Measurements from ENCODE around the gene CDKN2A.

CDKN2A gene

DNA sequence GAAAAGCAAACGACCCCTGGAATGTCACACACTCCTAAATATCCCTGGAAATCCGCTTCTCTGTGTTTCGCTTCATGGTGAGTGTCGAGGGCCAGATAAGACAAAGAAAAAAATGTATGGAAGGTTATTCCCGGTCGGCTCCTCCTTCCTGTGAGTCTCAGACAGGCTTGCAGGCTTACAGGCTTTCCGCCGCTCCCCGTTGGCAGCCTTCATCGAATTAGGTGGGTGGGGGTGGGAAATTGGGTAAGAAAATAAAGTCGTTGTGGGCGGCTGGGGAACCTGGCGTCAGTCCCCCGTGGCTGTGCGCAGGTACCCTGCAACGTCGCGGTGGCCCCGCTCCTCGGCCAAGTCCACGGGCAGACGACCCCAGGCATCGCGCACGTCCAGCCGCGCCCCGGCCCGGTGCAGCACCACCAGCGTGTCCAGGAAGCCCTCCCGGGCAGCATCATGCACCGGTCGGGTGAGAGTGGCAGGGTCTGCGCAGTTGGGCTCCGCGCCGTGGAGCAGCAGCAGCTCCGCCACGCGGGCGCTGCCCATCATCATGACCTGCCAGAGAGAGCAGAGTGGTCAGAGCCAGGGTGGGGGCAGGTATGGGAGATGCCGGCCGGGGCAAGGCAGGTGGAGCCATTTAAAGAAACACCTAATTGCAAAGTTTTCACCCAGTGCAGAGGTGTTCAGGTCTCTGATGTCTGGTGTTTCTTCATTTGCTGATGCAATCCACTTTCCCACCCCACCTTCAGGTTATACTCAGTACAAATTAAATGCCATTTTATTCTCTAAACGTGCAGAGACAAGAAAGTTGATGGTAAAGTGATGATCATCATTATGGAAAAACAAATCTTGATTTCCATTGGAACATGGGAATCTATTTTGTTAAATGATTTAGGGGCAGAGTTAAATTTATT is 11.8 kb upstream of the CDKN2A start:
- no peak for DNase-seq

GRCh38 chr9:22005021-22005701 is 11.0 kb upstream of the CDKN2A start:
- peak in 1 of 2 donors; percentile 39 for DNase-seq

DNA sequence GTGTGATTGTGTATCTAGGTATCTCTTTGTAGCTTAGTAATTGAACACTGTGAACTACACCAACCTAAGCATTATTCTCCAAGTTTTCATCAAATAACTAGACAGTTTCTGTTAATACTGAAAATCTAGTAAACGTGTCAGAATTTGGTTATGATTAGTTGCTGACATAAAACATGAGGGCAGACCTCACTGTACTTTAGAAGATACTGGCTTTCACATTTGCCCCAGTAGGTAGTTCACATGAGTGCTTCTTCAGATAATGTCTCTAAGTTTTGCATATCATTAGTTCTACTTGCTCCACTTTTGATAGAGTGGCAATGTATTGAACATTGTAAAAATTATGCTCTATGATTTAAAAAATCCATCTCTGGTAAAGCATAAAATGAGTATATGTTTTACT is 7.8 kb upstream of the CDKN2A start:
- no peak for DNase-seq

- DNase-seq: no peak
Observed at GRCh38 chr9:21998026-21998425, 3.8 kb upstream of the CDKN2A start.

DNA sequence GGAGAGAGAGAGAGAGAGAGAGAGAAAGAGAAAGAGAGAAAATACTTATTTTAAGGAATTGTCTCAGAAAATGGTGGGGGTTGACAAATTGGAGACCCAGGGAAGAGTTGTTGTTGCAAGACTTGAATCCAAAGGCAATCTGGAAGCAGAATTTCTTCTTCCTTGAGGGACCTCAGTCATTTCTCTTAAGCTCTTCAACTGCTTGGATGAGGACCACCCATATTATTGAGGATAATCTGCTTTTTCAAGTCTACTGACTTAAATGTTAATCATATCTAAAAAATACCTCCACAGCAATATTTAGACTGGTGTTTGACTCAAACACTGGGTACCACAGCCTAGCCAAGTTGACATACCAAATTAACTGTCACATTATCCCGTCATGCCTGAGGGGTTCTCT is 3.3 kb upstream of the CDKN2A start:
- no peak for DNase-seq

GRCh38 chr9:21996858-21997257 is 2.7 kb upstream of the CDKN2A start:
- no peak for DNase-seq

- no peak for DNase-seq
Observed at GRCh38 chr9:21996438-21996837, 2.2 kb upstream of the CDKN2A start.

GRCh38 chr9:21995666-21996398 is 1.6 kb upstream of the CDKN2A start:
- DNase-seq: peak; percentile 24 to 32

DNA sequence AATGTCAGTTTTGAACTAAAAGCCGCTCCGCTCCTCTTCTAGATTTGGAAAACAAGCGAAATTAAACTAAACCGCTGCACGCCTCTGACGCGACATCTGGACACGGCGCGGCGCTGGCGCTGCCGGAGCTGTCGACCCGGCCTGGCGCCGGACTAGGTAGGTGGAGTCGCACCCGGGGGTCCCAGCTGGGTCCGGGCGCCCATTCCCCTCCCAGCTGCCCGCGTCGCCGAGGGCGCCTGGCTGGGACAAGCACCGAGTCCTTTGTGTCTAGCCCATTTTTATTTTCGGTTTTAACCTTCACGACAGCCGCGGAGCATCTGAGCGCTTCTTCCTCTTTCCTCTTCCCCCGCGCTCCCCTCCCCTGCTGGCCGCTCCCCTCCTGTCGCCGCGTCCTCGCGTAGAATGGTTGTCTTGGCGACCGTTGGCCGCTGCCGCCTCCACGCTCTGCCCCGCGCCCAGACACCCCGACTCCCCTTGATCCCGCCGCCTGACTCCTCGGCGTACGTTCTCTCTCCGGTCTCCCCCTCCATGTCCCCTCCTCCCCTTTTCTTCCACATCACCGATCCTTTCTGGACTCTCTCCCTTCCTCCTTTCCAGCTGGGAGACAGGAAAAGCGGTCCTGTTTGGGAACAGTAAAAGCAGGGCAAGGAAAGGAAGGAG is 944 bp upstream of the CDKN2A start:
- peak; percentile 87 to 89 for DNase-seq

DNA sequence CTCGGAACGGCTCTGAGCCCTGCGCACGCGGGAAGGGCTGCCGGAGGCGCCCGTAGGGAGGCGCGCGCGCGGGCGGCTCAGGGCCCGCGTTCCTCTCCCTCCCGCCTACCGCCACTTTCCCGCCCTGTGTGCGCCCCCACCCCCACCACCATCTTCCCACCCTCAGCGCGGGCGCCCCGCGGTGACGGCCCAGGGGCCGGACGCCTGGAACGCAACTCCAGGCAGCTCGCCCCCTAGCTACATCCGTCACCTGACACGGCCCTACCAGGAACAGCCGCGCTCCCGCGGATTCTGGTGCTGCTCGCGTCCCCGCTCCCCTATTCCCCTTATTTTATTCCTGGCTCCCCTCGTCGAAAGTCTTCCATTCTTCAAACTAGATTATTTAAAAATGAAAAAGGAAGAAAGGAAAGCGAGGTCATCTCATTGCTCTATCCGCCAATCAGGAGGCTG is 389 bp upstream of the CDKN2A start, which contains the start of gene CDKN2B-AS1:
CDKN2B-AS1 (plus strand) TSS at position 236 of the 450 bp plus-strand sequence.
- DNase-seq: peak; percentile 31 to 63

- no peak for DNase-seq
Observed at GRCh38 chr9:21993007-21993406, 1.2 kb downstream of the CDKN2A start.

DNA sequence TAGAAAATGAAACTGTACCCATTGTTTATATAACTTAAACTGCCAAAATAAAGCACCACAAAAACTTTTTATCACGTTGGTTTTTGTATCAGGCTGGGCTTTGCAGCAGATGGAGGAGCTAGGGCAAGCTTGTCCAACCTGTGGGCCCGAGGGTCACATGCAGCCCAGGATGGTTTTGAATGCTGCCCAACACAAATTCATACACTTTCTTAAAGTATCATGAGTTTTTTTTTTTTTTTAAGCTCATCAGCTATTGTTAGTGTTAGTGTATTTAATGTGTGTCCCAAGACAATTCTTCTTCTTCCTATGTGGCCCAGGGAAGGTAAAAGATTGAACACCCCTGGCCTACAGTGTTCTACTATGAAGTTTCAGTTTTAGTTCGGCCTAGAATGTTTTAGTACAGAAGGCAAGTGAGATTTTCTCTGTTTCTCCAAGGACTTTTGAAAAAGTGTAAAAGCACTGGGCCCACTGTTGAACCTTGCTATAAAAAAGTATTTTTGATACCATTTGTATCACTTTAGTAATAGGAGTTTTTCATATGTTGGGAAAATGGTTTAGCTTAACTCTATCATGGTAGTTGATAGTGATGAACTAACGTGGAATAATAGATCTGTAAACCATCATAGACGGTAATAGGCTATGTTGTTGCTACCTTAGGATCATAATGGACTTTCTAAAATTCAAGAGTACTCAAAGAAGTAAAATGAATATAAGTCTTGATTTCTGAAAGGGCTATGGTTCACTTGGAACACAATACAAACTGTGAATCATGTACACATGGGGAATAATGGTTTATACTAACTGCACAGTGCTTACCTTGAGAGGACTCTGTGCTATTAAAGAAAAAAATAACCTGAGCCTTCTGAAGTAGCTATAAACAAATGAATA is 2.9 kb downstream of the CDKN2A start:
- DNase-seq: no peak

DNA sequence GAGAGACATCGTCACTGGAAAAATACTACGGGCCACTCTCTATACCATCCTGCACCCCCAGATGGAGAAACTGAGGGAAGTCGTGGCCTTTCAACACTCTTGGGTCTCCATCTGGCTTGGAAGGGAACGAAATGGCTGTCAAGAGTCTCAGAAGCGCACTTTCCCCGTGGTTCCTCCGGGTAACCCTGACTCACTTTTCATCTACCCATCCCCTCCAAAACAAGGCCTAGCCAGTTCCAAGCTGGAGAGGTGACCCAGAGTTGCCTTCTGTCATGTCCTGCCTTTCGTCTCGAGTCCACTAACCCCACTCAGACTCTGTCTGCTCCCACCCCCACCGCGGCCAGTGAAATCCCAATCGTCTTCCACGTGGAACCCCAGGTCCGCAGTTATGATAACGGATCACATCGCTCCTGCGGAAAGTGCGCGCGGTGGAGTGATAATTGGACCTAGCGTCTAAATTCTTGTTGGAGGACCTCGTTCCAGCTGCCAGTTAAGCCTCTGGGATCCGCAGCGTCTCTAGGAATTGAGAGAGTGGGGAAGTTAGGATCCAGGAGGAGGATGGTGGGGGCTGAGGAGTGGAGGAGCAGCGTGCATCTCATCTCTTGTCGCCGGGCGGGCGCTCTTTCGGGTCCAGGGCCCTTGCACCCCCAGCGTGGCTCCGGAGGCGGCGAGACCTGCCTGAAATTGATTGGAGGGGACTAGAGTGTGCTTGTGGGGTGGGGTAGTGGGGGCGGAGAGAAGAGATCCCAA is 4.6 kb downstream of the CDKN2A start:
- no peak for DNase-seq

- no peak for DNase-seq
Observed at GRCh38 chr9:21988056-21988990, 5.9 kb downstream of the CDKN2A start.

DNA sequence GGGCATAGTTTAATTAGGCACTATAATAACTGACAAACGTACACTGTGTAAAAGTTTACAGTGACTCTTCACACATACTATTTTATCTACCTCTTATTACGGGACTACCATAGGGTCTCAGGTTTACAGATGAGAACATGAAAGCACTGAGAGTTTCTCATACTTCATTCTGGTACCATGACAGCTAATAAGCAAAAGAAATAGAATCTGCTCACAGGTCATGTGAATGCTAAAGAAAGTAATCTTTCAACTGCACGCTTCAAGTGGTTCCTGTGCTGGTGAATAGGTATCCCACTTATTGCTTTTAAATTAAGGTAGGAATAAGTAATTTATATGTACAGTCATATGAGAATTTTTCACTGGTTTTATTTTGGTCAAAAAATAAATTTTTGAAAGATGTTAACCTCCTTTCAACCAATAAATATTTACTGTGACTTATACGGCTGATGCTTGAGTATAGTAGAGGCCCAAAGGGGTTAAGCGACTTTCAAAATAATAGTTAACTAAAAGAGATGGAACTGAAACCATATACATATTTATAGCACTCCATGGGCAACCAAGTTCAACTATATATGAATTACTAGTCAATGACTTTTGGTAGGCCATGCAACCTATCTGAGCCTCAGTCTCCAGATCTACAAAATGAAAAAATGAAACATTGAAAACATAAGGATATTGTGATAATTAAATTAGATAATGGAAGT is 8.1 kb downstream of the CDKN2A start:
- DNase-seq: no peak

DNA sequence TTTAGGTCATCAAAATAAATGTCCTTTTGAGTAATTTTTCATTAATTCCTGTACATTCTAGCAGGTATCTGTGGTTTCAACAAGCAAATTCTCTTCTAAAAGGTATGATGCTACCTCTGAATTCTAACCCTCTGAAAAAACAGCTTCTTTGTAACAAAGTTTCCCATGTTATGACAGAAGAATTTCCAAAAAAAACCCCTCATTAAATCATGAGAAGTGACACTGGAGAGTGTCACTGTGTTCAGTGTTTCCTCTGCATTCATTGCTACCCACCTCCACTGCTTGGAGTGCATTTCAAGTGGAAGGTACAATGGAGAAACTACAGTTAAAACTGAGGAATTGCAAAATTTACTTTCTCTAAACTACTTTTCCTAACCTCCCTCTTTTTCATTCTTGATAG is 10.1 kb downstream of the CDKN2A start:
- no peak for DNase-seq

DNA sequence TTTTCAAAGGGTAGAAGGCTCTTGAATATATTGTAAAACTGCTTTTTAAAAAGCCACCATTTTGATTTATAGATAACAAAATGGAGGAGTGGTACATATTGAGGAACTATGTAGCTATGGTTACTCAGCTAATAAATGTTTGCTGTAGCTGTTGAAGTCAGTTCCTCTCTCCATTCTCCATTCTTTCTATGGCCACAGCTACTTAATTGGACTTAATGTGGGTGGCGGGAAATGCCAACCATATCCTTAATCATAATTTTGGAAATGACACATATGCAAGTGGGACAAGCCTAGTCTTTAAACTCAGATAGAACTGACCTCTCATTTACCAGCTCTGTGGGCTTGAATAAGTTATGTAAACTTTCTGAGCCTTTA is 10.6 kb downstream of the CDKN2A start:
- no peak for DNase-seq

- no peak for DNase-seq
Observed at GRCh38 chr9:21982861-21983560, 11.2 kb downstream of the CDKN2A start.

GRCh38 chr9:21982391-21982790 is 11.8 kb downstream of the CDKN2A start:
- no peak for DNase-seq

Measured in CD4-positive, alpha-beta T cell treated with Interferon alpha-2 for 1 hour (primary cell).